Large intestine (tissue), 3 donors: Measurements from ENCODE around the gene MUC13. TPM values are rescaled to one million over a fixed set of nuclear protein-coding genes. Genes with fewer than 3 reads are reported as not detected.

Experiments used
- DNase-seq, 2 donors: peaks; one replicate each; pipeline versions ENCODE4 v3.0.0 to v3.0.0-alpha.2; 2013
- H3K27ac ChIP-seq: one replicate; pipeline ENCODE4 v1.5.1; 2013; ENCODE audit warnings: low read length
- H3K27me3 ChIP-seq: 2 replicates; pipeline ENCODE4 v1.6.1; 2013; ENCODE audit warnings: low read length; ENCODE audit not compliant: control insufficient read depth, insufficient read depth
- H3K36me3 ChIP-seq: 2 replicates; pipeline ENCODE4 v1.6.1; 2013; ENCODE audit warnings: low read length; ENCODE audit not compliant: control insufficient read depth, insufficient read depth
- H3K4me1 ChIP-seq: one replicate; pipeline ENCODE4 v1.6.1; 2013; ENCODE audit warnings: low read length; ENCODE audit not compliant: control insufficient read depth, insufficient read depth
- H3K4me3 ChIP-seq: one replicate; pipeline ENCODE4 v1.5.1; 2013; ENCODE audit warnings: low read length
- H3K9me3 ChIP-seq: one replicate; pipeline ENCODE4 v1.6.1; 2013; ENCODE audit warnings: mild to moderate bottlenecking, low read depth, low read length, moderate library complexity; ENCODE audit not compliant: control insufficient read depth
- WGBS: methylation state at CpG from one replicate; pipeline ENCODE4 v1.1.5; 2013; ENCODE audit warnings: low lambda C conversion rate; ENCODE audit not compliant: insufficient coverage; 5-methylcytosine and 5-hydroxymethylcytosine counted together
- polyA plus RNA-seq: library from polyadenylated mRNA; unstranded; fragments of 120-200 nt; gene quantifications from one replicate; pipeline ENCODE4 v1.2.1, GENCODE V29; 2013

Gene MUC13
- polyA plus RNA-seq, 1 donor: 1,160 TPM

DNA sequence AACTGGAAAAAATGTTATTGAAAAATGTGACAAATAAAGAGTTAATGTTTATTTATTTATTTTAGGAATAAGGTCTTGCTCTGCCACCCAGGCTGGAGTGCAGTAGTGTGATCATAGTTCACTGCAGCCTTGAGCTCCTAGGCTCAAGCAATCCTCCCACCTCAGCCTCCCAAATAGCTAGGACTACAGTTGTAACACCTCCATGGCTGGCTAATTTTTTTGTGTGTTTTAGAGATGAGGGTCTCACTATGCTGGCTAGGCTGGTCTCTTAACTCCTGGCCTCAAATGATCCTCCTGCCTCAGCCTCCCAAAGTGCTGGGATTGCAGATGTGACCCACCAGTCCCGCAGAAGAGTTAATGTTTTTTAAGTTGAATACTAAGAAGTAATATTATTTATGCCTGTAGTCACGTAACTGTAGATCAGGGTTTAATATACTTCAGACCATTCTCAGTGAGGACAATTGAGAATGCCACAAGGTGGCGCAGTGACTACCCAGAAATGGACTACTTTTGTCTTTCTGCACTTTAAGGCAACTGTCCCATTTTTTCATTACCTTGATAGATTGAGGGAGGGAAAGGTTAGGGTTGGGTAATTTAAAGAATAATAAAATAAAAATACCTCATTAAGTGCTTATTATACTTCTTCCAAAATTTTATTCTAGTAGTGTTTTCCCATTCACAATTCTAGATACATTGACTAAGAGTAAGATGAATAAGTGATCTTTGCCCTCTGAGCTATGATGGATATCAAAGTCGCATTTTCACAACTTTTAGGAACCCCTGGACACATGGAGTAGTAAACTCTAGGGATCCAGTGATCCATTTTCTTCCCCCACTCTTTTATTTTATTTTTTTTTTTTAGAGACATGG is 6.0 kb downstream of the MUC13 start:
- Histone ChIP-seq H3K27ac (peak overlapping the region; percentile 85), H3K9me3 (no peaks in the 10 kb centered on the region), H3K27me3 (no peaks in the 10 kb centered on the region), H3K4me3 (peak overlapping the region; percentile 57), H3K36me3 (peaks cover 44% of the 10 kb centered on the region), H3K4me1 (peaks cover 15% of the 10 kb centered on the region)
- 20% methylated on average over 1 of the region's 4 CpGs for WGBS
- peak in 1 of 2 donors; percentile 62 for DNase-seq

DNA sequence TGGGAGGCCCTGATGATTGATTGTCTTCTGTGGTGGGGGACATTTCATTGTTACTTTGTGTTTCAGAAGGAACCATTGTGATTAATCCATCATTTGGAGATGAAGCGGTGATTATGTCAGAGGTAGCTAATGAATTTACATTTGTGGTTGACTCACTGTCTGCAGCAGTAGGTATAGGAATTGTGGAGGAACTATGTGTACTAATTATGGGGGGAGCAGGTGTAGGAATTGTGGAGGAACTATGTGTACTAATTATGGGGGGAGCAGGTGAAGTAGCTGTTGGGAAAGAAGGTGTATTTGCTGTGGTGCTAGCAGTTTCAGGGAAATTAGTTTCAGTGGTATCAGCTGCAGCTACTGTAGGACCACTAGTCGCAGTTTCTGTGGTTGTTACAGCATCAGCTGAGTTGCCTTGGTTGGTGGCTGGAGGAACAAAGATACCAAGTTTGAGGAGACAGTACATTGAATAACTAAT is 6.9 kb downstream of the MUC13 start:
- Histone ChIP-seq H3K36me3 (peaks cover 52% of the 10 kb centered on the region), H3K4me3 (peak overlapping the region; percentile 5), H3K27ac (peak overlapping the region; percentile 85), H3K4me1 (peaks cover 15% of the 10 kb centered on the region), H3K9me3 (no peaks in the 10 kb centered on the region), H3K27me3 (no peaks in the 10 kb centered on the region)
- 100% methylated on average over 1 of the region's 2 CpGs for WGBS
- no peak for DNase-seq

DNA sequence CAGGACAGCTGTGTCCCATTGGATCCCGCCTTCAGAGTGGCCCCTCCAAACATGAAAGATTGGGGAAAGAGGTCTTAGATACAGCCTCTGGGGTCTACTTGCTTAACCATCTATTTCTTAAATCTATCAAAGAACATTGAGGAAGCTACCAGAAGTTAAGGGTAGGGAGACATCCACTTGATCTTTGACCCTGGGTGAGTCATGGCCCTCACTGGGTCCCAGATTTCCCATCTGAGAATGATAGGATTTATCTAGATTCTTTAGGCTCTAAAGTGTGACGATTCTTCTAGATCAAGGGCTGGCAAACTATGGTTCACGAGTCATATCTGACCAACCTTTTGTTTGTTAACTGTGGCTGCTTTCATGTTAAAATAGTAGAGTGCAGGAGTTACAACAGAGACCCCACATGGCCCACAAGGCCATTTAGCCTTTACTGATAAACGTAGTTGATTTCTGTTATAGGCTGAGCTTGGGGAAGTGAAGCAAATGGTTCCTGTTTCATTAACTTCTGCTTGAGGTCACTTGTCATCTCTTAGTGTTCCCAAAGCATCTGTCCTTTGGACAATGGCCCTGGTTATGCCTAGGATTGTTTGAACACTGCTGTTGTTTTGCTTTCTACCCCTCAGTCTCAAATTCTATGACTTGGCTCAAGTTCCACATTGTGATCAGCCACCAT is 8.0 kb downstream of the MUC13 start:
- Histone ChIP-seq H3K9me3 (no peaks in the 10 kb centered on the region), H3K4me3 (no peak overlapping the region), H3K27me3 (no peaks in the 10 kb centered on the region), H3K4me1 (peaks cover 15% of the 10 kb centered on the region), H3K36me3 (peaks cover 59% of the 10 kb centered on the region), H3K27ac (peak overlapping the region; percentile 85)
- no peak for DNase-seq
- 67% methylated on average over 1 of the region's 4 CpGs for WGBS

GRCh38 chr3:124924741-124925140 is 9.8 kb downstream of the MUC13 start:
- 63% methylated on average over 1 of the region's 2 CpGs for WGBS
- H3K4me1 ChIP-seq: peaks cover 15% of the 10 kb centered on the region
- no peak for DNase-seq
- no peaks in the 10 kb centered on the region for H3K9me3 ChIP-seq
- H3K27ac ChIP-seq: peak overlapping the region; percentile 85
- H3K27me3 ChIP-seq: no peaks in the 10 kb centered on the region
- no peak overlapping the region for H3K4me3 ChIP-seq
- H3K36me3 ChIP-seq: peaks cover 71% of the 10 kb centered on the region

DNA sequence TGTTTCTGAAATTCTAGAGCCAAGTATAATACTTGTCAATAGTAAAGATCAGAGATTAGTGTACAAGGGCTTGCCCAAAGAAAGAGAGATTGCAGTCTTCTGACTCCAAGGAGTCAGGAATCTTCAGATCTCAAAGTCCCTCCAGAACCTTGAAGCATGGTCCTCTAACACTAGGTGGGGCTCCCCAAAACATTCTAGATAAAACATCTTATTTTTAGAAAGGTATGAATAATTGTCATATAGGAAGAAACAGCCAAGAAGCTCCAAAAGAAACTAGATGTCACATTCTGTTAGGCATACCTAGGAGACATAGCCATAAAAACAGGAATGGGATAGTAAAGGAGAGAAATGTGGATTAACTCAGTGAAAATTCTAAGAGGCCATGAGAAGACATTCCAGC is 10.7 kb downstream of the MUC13 start:
- Histone ChIP-seq H3K4me1 (peaks cover 15% of the 10 kb centered on the region), H3K27me3 (no peaks in the 10 kb centered on the region), H3K36me3 (peaks cover 71% of the 10 kb centered on the region), H3K4me3 (no peak overlapping the region), H3K9me3 (no peaks in the 10 kb centered on the region), H3K27ac (peak overlapping the region; percentile 4)
- DNase-seq: no peak

DNA sequence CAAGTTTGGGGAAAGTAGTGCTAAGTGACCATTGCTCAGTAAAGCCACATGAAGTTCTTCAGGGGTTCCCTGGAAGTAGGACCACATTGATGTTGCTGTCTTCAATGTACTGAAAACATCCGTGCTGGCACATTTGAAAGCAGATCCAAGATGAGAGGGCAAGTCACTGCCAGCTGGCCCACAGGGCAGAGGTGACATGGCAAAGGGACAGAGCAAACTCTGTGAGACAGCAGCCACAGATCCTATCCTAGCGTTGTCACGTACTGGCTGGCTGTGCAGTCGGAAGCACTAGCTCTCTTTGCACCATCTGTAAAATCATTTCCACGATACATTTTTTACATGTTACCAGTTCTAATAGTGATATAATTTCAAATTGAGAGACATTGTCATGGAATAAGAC is 13.8 kb downstream of the MUC13 start:
- no peaks in the 10 kb centered on the region for H3K27me3 ChIP-seq
- no peak overlapping the region for H3K27ac ChIP-seq
- 100% methylated on average over 1 of the region's 5 CpGs for WGBS
- no peaks in the 10 kb centered on the region for H3K9me3 ChIP-seq
- no peak overlapping the region for H3K4me3 ChIP-seq
- DNase-seq: no peak
- H3K36me3 ChIP-seq: peaks cover 76% of the 10 kb centered on the region
- no peaks in the 10 kb centered on the region for H3K4me1 ChIP-seq

DNA sequence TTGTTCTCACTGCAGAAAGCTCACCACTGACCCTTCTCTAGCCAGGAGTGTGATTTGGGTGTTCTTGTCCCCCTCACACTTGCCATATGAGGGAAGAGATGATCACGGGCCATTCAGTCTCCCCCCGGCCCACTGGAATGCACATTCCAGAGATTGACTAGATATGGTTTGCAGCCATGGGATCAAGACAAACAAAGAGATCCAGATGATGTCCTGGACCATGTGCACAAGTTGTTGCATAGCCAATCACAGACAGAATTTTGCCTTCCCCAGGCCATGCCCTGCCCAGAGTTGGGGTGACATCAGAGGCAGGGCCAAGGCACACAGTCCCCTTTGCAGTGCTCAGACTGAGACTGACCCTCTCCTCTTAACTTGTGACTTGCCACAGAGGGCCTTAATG is 14.8 kb downstream of the MUC13 start:
- H3K36me3 ChIP-seq: peaks cover 76% of the 10 kb centered on the region
- H3K4me1 ChIP-seq: no peaks in the 10 kb centered on the region
- DNase-seq: no peak
- WGBS: no CpG with 5 or more reads among the region's 2 CpGs
- no peak overlapping the region for H3K4me3 ChIP-seq
- no peaks in the 10 kb centered on the region for H3K27me3 ChIP-seq
- H3K9me3 ChIP-seq: no peaks in the 10 kb centered on the region
- H3K27ac ChIP-seq: no peak overlapping the region

- no CpG with 5 or more reads among the region's 2 CpGs for WGBS
Observed at GRCh38 chr3:124918524-124918923, 16.0 kb downstream of the MUC13 start.

GRCh38 chr3:124916837-124917409 is 17.6 kb downstream of the MUC13 start:
- WGBS: 100% methylated on average over 1 of the region's 8 CpGs
- no peaks in the 10 kb centered on the region for H3K9me3 ChIP-seq
- peaks cover 81% of the 10 kb centered on the region for H3K36me3 ChIP-seq
- no peaks in the 10 kb centered on the region for H3K27me3 ChIP-seq
- no peak overlapping the region for H3K4me3 ChIP-seq
- H3K27ac ChIP-seq: no peak overlapping the region
- no peak for DNase-seq
- no peaks in the 10 kb centered on the region for H3K4me1 ChIP-seq

More at GRCh38 chr3:124918524-124918923, 16.0 kb downstream of the MUC13 start:
- H3K27me3 ChIP-seq: no peaks in the 10 kb centered on the region
- H3K4me1 ChIP-seq: no peaks in the 10 kb centered on the region
- H3K9me3 ChIP-seq: no peaks in the 10 kb centered on the region
- no peak for DNase-seq
- H3K36me3 ChIP-seq: peaks cover 80% of the 10 kb centered on the region
- H3K27ac ChIP-seq: no peak overlapping the region
- no peak overlapping the region for H3K4me3 ChIP-seq

GRCh38 chr3:124915254-124915653 is 19.3 kb downstream of the MUC13 start:
- H3K27ac ChIP-seq: no peak overlapping the region
- WGBS: no CpG with 5 or more reads among the region's 3 CpGs
- no peaks in the 10 kb centered on the region for H3K4me1 ChIP-seq
- no peak for DNase-seq
- no peaks in the 10 kb centered on the region for H3K9me3 ChIP-seq
- H3K27me3 ChIP-seq: no peaks in the 10 kb centered on the region
- no peak overlapping the region for H3K4me3 ChIP-seq
- peaks cover 82% of the 10 kb centered on the region for H3K36me3 ChIP-seq
